KMS-11 (cell line): ENCODE data around the gene CMSS1.

ENCODE experiments used
- H2AFZ ChIP-seq: fragments of 200-600 bp; sonication (generic); 2 replicates; pipeline ENCODE4 v1.6.1; 2016; ENCODE audit warnings: antibody characterized with exemption, mixed run types, low read depth
- H3K27ac ChIP-seq: fragments of 200-600 bp; sonication (generic); 2 replicates; pipeline ENCODE4 v1.6.1; 2016; ENCODE audit warnings: mild to moderate bottlenecking, mixed run types
- H3K27me3 ChIP-seq: fragments of 200-600 bp; sonication (generic); 2 replicates; pipeline ENCODE4 v1.6.1; 2017; ENCODE audit warnings: mild to moderate bottlenecking, low read depth, mixed run types, moderate library complexity; ENCODE audit not compliant: insufficient read depth
- H3K36me3 ChIP-seq: fragments of 200-600 bp; sonication (generic); 2 replicates; pipeline ENCODE4 v1.6.1; 2017; ENCODE audit warnings: mild to moderate bottlenecking, mixed run types; ENCODE audit not compliant: insufficient read depth
- H3K4me1 ChIP-seq: fragments of 200-600 bp; sonication (generic); 2 replicates; pipeline ENCODE4 v1.6.1; 2016; ENCODE audit warnings: mild to moderate bottlenecking, low read depth, mixed run types; ENCODE audit not compliant: poor library complexity, severe bottlenecking
- H3K4me2 ChIP-seq: fragments of 200-600 bp; sonication (generic); 2 replicates; pipeline ENCODE4 v1.7.0; 2016; ENCODE audit warnings: mild to moderate bottlenecking, mixed run types
- H3K4me3 ChIP-seq: fragments of 200-600 bp; sonication (generic); IDR thresholded peaks from 2 replicates; pipeline ENCODE4 v1.6.1; 2017; ENCODE audit warnings: low read depth, low read length, mixed read lengths; ENCODE audit not compliant: insufficient read depth
- H3K79me2 ChIP-seq: fragments of 200-600 bp; sonication (generic); 2 replicates; pipeline ENCODE4 v1.6.1; 2016; ENCODE audit warnings: low read depth, mixed run types; ENCODE audit not compliant: insufficient read depth
- H3K9ac ChIP-seq: fragments of 200-600 bp; sonication (generic); 2 replicates; pipeline ENCODE4 v1.6.1; 2016; ENCODE audit warnings: mild to moderate bottlenecking, mixed run types
- H4K20me1 ChIP-seq: fragments of 200-600 bp; sonication (generic); 2 replicates; pipeline ENCODE4 v1.6.1; 2016; ENCODE audit warnings: mild to moderate bottlenecking, mixed run types; ENCODE audit not compliant: insufficient read depth
- TF ChIP-seq, protein P1 (sequence below): fragments of 200-600 bp; sonication (generic); conservative IDR thresholded peaks from 2 replicates; pipeline ENCODE4 v1.6.1; 2017; ENCODE audit warnings: low read depth, mild to moderate bottlenecking, antibody characterized with exemption, low read length, moderate library complexity, mixed read lengths

The CMSS1 gene

DNA sequence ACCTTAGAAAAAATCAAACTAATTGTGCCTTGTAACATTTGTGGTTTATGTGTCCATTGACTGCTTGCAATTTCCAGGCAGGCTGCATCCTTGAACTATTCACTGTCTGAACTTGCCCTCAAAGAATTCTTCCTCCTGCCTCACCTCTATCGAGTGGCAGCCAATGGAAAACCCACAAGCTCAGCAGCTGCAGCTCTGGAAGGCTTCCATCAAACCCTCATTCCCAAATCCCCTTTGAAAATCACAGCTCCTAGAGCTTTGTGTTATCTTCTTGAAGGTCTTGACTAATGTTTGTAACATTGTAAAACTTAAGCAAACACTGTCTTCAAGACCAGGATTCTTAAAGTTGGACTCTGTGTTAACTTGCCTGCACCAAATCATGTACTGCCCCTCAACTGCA lies 215.5 kb downstream of the CMSS1 start:
- TF ChIP-seq, protein P1, sequence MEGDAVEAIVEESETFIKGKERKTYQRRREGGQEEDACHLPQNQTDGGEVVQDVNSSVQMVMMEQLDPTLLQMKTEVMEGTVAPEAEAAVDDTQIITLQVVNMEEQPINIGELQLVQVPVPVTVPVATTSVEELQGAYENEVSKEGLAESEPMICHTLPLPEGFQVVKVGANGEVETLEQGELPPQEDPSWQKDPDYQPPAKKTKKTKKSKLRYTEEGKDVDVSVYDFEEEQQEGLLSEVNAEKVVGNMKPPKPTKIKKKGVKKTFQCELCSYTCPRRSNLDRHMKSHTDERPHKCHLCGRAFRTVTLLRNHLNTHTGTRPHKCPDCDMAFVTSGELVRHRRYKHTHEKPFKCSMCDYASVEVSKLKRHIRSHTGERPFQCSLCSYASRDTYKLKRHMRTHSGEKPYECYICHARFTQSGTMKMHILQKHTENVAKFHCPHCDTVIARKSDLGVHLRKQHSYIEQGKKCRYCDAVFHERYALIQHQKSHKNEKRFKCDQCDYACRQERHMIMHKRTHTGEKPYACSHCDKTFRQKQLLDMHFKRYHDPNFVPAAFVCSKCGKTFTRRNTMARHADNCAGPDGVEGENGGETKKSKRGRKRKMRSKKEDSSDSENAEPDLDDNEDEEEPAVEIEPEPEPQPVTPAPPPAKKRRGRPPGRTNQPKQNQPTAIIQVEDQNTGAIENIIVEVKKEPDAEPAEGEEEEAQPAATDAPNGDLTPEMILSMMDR: no peak
- no peak overlapping the region for H3K9ac ChIP-seq
- no peak overlapping the region for H3K4me2 ChIP-seq
- H3K36me3 ChIP-seq: no peaks in the 10 kb centered on the region
- H3K79me2 ChIP-seq: no peaks in the 10 kb centered on the region
- peaks cover 8% of the 10 kb centered on the region for H3K4me1 ChIP-seq
- H3K27me3 ChIP-seq: no peaks in the 10 kb centered on the region
- H2AFZ ChIP-seq: no peak overlapping the region
- H4K20me1 ChIP-seq: no peaks in the 10 kb centered on the region
- H3K4me3 ChIP-seq: no peak overlapping the region
- no peak overlapping the region for H3K27ac ChIP-seq

DNA sequence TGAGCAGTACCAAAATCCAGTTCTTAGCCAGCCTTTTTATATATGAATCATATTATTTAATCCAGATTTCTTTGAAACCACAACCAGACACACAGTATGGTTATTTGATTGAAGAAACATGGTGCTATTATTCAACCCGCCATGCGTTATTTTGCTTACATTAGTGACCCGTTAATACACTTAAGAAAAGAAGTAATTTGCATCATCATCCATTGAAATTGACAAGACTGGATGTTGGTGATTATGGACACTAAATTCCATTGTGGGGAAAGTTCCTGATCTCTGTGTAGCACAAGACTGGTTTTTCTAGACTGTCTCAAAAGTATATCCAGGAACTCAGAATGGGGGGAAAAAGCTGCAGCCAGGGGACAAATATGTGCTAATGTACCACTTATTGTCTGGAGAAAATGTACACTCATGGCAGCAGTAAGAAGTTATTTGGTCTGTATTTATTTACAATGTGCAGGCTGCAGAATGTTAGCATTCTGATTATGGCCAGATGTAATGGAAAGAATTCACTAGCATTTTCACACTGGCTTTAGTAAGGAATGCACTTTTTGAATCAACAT lies 216.3 kb downstream of the CMSS1 start:
- Histone ChIP-seq H3K27me3 (no peaks in the 10 kb centered on the region), H4K20me1 (no peaks in the 10 kb centered on the region), H3K36me3 (no peaks in the 10 kb centered on the region), H3K4me1 (peaks cover 8% of the 10 kb centered on the region), H3K4me3 (no peak overlapping the region), H3K9ac (no peak overlapping the region), H3K27ac (no peak overlapping the region), H3K79me2 (no peaks in the 10 kb centered on the region), H3K4me2 (no peak overlapping the region), H2AFZ (no peak overlapping the region)
- TF ChIP-seq, protein P1: no peak

DNA sequence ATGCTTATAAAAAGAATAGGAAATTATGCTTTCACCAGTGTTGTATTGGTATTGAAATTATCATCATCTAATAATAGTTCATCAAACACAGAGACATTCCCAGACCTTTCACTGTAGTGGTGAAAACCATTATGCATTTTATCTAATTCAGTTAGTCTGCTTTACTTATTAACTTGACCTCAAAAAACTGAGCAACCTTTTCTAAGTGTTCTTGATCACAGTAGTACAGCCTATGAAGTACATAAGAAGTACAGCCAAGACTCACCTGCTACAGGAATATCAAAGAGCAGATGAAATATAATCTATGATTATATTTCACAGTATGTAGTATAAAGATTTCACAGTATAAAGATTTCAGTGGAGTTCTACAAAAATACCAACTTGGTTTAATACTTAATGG lies 221.4 kb downstream of the CMSS1 start:
- Histone ChIP-seq H3K4me3 (no peak overlapping the region), H3K27me3 (no peaks in the 10 kb centered on the region), H2AFZ (no peak overlapping the region), H3K4me1 (peaks cover 15% of the 10 kb centered on the region), H3K79me2 (no peaks in the 10 kb centered on the region), H3K4me2 (no peak overlapping the region), H3K9ac (no peak overlapping the region), H4K20me1 (no peaks in the 10 kb centered on the region), H3K27ac (no peak overlapping the region), H3K36me3 (no peaks in the 10 kb centered on the region)
- TF ChIP-seq, protein P1: no peak

DNA sequence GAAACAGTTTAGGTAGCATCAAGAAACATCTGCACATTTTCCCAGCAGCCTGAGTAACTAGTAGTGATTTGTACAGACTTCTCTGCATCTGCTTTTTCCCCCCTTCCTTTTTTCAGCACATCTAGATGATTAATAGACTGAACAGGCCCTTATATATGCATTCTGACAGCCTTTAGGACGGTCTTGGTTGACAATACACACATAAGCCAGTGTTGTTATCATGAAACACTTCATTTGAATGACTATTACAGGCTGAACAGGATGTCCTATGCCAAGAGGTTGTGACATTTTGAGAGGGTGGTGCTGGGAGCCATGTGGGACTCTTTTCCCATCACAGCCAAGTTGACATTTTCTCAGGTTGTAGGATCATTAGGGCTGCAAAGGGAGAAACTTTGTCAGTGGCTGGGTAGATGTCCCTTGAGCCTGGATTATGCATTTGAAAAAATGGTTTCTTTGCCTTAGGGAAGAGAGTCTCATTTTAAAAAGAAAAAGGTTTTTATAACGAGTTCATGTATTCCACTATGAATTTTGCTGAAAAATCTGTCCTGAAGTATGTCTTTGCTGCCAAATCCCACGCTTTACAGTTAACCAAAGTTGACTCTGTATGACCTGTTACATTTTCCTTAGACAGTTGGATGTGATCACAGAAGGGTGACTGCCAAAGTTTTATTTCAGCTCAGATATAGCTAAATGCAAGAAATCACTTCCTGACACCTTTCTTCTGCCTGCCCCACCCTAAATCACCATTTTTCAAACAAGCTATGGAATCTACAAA lies 223.0 kb downstream of the CMSS1 start:
- Histone ChIP-seq H3K4me2 (no peak overlapping the region), H3K36me3 (no peaks in the 10 kb centered on the region), H4K20me1 (no peaks in the 10 kb centered on the region), H2AFZ (no peak overlapping the region), H3K4me3 (no peak overlapping the region), H3K79me2 (no peaks in the 10 kb centered on the region), H3K27me3 (0 out of 2 replicates have a peak, but pooled peaks cover 3% of the 10 kb centered on the region), H3K9ac (no peak overlapping the region), H3K27ac (no peak overlapping the region), H3K4me1 (peaks cover 30% of the 10 kb centered on the region)
- TF ChIP-seq, protein P1: no peak
